Activated CD8-positive, alpha-beta memory T cell treated with anti-CD3 and anti-CD28 coated beads, Interleukin-2, amount 50 U/mL, for 24 hours (primary cell): ENCODE results near the gene SLC35F5.
"Not testable (repeated sequence)": the region's sequence is repeated elsewhere in the genome, so short reads cannot be mapped to it uniquely, and the experiment has no call there.

Experiments used
- DNase-seq: peaks from one replicate; pipeline ENCODE4 v3.0.0-alpha.2; 2020; ENCODE audit errors: extremely low read depth

SLC35F5 gene

GRCh38 chr2:113756355-113757137 is at the start of gene SLC35F5:
Gene SLC35F5, minus strand, starts transcription at chr2:113756642. Its CDS starts 233 bp downstream, at chr2:113756409.
- DNase-seq: peak; percentile 78

GRCh38 chr2:113799375-113799774 is 42.9 kb upstream of the SLC35F5 start:
- no peak for DNase-seq

GRCh38 chr2:113797237-113797636 is 40.8 kb upstream of the SLC35F5 start:
- no peak for DNase-seq

GRCh38 chr2:113796592-113797175 is 40.2 kb upstream of the SLC35F5 start:
- DNase-seq: no peak

- no peak for DNase-seq
Measured at GRCh38 chr2:113795405-113795920, 39.0 kb upstream of the SLC35F5 start.

- DNase-seq: no peak
Measured at GRCh38 chr2:113791697-113792590, 35.5 kb upstream of the SLC35F5 start.

GRCh38 chr2:113784823-113785744 is 28.6 kb upstream of the SLC35F5 start:
- DNase-seq: no peak

GRCh38 chr2:113780472-113780871 is 24.0 kb upstream of the SLC35F5 start:
- no peak for DNase-seq

GRCh38 chr2:113777371-113777770 is 20.9 kb upstream of the SLC35F5 start:
- no peak for DNase-seq

- DNase-seq: no peak
Measured at GRCh38 chr2:113776949-113777348, 20.5 kb upstream of the SLC35F5 start.

- not testable (repeated sequence) for DNase-seq
Measured at GRCh38 chr2:113774616-113775015, 18.2 kb upstream of the SLC35F5 start.

- no peak for DNase-seq
Measured at GRCh38 chr2:113770929-113771328, 14.5 kb upstream of the SLC35F5 start.

GRCh38 chr2:113769555-113769954 is 13.1 kb upstream of the SLC35F5 start:
- no peak for DNase-seq

GRCh38 chr2:113768770-113769169 is 12.3 kb upstream of the SLC35F5 start:
- no peak for DNase-seq

GRCh38 chr2:113767811-113768460 is 11.5 kb upstream of the SLC35F5 start:
- no peak for DNase-seq

GRCh38 chr2:113765276-113765675 is 8.8 kb upstream of the SLC35F5 start:
- DNase-seq: no peak

- no peak for DNase-seq
Measured at GRCh38 chr2:113762377-113763118, 6.1 kb upstream of the SLC35F5 start.

GRCh38 chr2:113760400-113760799 is 4.0 kb upstream of the SLC35F5 start:
- DNase-seq: no peak

GRCh38 chr2:113757138-113757657 is 756 bp upstream of the SLC35F5 start:
- no peak for DNase-seq
